Esophagus muscularis mucosa (tissue), 3 donors: ENCODE results near the gene ZNF644.

Source experiments
- CTCF ChIP-seq, 3 experiments: fragments of 200-600 bp in 2 of 3; fragments of 450-650 bp in 1 of 3; sonication (generic) in 2 of 3; IDR thresholded peaks; one replicate each; pipeline ENCODE4 v1.5.1; 2017 to 2019; ENCODE audit warnings: antibody characterized with exemption in 3 of 3, mild to moderate bottlenecking in 2 of 3, moderate library complexity in 1 of 3
- EP300 ChIP-seq: sonication (generic); formaldehyde crosslinking; IDR thresholded peaks from one replicate; pipeline ENCODE4 v1.6.1; 2017; ENCODE audit warnings: antibody characterized with exemption

GRCh38 chr1:91011726-91012125, 10.1 kb downstream of the ZNF644 start:
- no peak for TF ChIP-seq EP300
- no peak for TF ChIP-seq CTCF (IDR thresholded peaks at IDR 0.05)
